Measurements from ENCODE around the gene ZBTB37.

The ZBTB37 gene

DNA sequence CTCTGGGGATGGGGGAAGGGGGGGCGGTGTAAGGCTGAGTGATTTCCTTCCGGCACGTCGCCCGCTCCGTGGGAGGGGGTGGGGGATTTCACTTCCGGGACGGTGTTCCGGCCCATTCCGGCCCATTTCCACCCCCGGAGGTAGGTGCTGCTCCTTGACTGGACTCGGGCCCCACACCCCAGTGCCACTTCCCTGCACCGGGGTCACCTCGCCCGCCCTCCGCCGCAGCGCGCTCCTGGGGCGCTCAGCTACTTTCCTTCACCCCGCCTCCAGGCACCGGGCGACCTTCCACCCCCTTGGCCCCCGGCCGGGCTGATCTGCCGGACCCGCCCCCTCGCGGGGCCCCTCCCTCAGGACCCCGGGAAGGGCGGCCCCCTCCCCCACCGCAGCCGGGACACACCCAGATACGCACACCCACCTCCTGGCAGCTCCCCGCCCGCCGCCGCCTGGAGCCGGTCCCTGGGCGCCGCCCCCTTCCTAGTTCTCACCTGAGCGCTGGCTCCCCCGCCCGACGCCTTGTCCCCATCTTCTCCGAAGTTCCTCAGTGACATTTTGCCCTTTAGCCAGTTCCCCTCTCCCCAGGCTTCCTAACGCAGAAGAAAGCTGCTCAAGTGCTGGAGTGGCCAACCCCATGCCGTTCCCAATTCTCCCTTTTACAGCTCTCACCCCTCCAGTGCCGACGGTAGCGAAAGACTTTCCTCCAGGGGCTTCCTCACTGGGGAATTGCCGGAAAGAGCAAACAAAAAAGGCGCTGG is at the start of gene ZBTB37:
Gene ZBTB37 (plus strand): TSS at position 115 of the 755 bp plus-strand sequence. CDS start 1,846 bp downstream, outside the sequence.
- H3K4me3 ChIP-seq (ENCODE audit: low read depth, low read length) = peak within 1 kb of the TSS; percentile 82
- 0 out of 2 replicates have a peak, but pooled peaks have one; percentile 1 for TF ChIP-seq CTCF (IDR thresholded peaks at IDR 0.05; ENCODE audit: borderline replicate concordance, insufficient read depth, low read depth, low read length)

GRCh38 chr1:173818459-173818858 is 49.7 kb upstream of the ZBTB37 start:
- H3K4me3 ChIP-seq (ENCODE audit: low read depth, low read length) = no peak overlapping the region
- no peak for TF ChIP-seq CTCF (IDR thresholded peaks at IDR 0.05; ENCODE audit: borderline replicate concordance, insufficient read depth, low read depth, low read length)

GRCh38 chr1:173821680-173822079 is 46.5 kb upstream of the ZBTB37 start:
- TF ChIP-seq CTCF (IDR thresholded peaks at IDR 0.05; ENCODE audit: borderline replicate concordance, insufficient read depth, low read depth, low read length) = no peak
- no peak overlapping the region for H3K4me3 ChIP-seq (ENCODE audit: low read depth, low read length)

DNA sequence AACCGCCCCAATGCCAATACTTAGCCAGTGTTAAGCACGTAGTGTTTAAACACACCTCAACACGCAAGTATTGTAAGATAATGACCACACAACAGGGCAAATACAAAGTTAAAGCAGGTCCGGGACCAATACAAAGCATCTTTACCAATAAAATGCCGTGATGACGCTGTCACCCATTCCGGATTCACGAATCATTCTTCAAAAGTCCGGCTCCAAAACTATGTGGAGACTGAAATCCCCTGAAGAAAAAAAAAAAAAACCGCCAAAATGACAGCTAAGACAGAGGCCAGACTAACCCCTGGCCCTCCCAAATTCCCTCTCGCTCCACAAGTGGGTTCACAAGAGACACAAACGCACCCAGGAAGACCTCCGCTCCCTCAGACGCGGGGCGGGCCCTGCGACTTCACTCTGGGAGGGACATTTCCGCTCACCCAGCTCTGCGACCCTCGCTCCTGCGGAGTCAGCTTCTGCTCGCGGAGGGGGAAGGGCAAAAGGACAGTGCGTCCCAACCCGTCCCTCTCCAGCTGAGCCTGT is 44.3 kb upstream of the ZBTB37 start:
- TF ChIP-seq CTCF (IDR thresholded peaks at IDR 0.05; ENCODE audit: borderline replicate concordance, insufficient read depth, low read depth, low read length) = no peak
- peak overlapping the region; percentile 63 for H3K4me3 ChIP-seq (ENCODE audit: low read depth, low read length)

DNA sequence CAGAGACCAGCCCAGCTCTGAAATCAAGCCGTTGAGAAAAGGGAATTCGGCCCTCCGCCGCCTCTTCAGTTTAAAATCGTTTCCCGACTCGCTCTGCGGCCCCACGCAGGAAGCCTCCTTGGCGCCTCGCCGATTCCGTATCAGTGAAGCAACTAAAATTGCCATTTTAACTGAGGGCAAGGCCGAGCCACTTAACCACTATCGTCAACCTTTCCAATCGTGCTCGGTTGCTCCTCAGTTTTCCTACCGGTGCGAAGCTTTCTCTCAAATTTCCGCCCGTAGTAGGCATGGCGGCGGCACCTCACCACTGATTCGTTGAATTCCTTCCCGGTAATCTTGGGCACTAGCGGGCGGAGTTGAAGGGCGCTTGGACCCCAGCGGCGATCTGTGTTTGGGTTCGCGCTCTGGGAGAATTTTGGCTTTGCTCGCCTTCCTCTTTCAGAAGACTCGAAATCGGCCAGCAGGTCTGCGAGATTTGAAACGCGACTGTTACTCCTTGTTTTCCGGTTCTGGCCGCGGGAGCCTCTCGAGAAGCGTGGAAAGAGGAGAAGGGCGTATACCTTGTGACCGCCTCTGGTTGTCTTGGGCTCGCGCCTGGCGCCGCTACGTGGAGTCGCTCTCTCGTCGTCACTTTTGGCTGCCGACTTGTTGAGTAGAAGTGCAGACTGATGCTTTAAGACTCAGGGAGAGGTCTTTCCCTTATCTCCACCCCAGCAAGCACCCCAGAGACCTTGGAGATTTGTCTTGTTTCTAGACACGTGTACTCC is 43.7 kb upstream of the ZBTB37 start, which contains the start of the genes CENPL and DARS2:
Gene CENPL (minus strand): TSS at position 569 of the 767 bp plus-strand sequence. CDS start 13,584 bp downstream, outside the sequence.
Gene DARS2 (plus strand): TSS at position 359 of the 767 bp plus-strand sequence. CDS start 557 bp downstream, outside the sequence.
- TF ChIP-seq CTCF (IDR thresholded peaks at IDR 0.05; ENCODE audit: borderline replicate concordance, insufficient read depth, low read depth, low read length) = no peak
- peak within 1 kb of the TSS; percentile 63 for H3K4me3 ChIP-seq (ENCODE audit: low read depth, low read length)

DNA sequence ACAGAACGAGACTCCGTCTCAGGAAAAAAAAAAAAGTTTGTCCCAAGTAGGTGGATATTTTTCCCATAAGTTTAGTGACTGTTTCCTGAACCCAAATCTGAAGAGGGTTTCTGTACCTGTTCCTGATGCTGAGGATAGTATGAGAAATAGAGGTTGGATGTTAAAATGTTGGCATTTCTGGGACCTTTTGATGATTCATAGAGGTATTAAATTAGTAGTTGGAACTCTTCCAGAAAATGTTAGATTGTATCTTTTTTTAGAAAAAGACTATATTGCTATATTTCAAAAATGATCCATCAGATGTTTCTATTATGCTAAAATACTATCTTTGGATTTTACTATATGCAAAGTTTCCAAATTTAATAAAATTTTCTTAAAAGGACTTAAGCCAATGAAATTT is 40.6 kb upstream of the ZBTB37 start:
- TF ChIP-seq CTCF (IDR thresholded peaks at IDR 0.05; ENCODE audit: borderline replicate concordance, insufficient read depth, low read depth, low read length) = no peak
- no peak overlapping the region for H3K4me3 ChIP-seq (ENCODE audit: low read depth, low read length)
